IMR-90 (cell line): Measurements from ENCODE around the gene NKPD1. TPM values are rescaled to one million over a fixed set of nuclear protein-coding genes. Genes with fewer than 3 reads are reported as not detected.

Experiments used
- ATAC-seq: fragments of 200-7000 bp; cut with Tn5 transposase; 2 replicates; pipeline ENCODE4 v1.9.1; 2020; ENCODE audit warnings: low read depth, mild to moderate bottlenecking, moderate library complexity
- BruUV-seq: library from RNA; stranded (reverse); fragments of 400-500 nt; replicated peaks from 2 replicates; lab custom pipeline; 2021; lab: Mats Ljungman, UMichigan
- CTCF ChIA-PET: fragments of 300-600 bp; formaldehyde crosslinking; extraction: SDS; loops from one replicate; lab custom pipeline; 2021; ENCODE audit warnings: antibody characterized with exemption; lab: Yijun Ruan, JAX
- POLR2A ChIA-PET: fragments of 300-600 bp; sonication (Branson Sonifier 250); formaldehyde crosslinking; loops from one replicate; lab custom pipeline; 2022; ENCODE audit warnings: antibody characterized with exemption; ENCODE audit not compliant: unreplicated experiment; lab: Charles Lee
- DNase-seq: peaks from one replicate; pipeline ENCODE4 v3.0.0; 2013
- H2AFZ ChIP-seq: replicated peaks from 2 replicates; pipeline ENCODE3; 2013; ENCODE audit warnings: low read length, mild to moderate bottlenecking; ENCODE audit not compliant: poor library complexity
- H2AK5ac ChIP-seq: 2 replicates; pipeline ENCODE4 v1.6.1; 2013; ENCODE audit warnings: low read depth, low read length, inconsistent platforms
- H2AK9ac ChIP-seq: replicated peaks from 2 replicates; pipeline ENCODE3; 2013; ENCODE audit warnings: mild to moderate bottlenecking, low read depth, low read length, moderate library complexity; ENCODE audit not compliant: poor library complexity
- H2BK120ac ChIP-seq: 2 replicates; pipeline ENCODE4 v1.6.1; 2013; ENCODE audit warnings: low read depth, low read length, inconsistent platforms
- H2BK15ac ChIP-seq: 3 replicates; pipeline ENCODE4 v1.6.1; 2013; ENCODE audit warnings: low read depth, low read length, inconsistent platforms
- H2BK20ac ChIP-seq: 2 replicates; pipeline ENCODE4 v1.6.1; 2013; ENCODE audit warnings: low read depth, mild to moderate bottlenecking, inconsistent platforms, low read length, moderate library complexity
- H2BK5ac ChIP-seq: 2 replicates; pipeline ENCODE4 v1.6.1; 2013; ENCODE audit warnings: mild to moderate bottlenecking, low read depth, low read length, inconsistent platforms; ENCODE audit not compliant: poor library complexity, severe bottlenecking
- H3K14ac ChIP-seq: replicated peaks from 2 replicates; pipeline ENCODE4 v1.6.1; 2013; ENCODE audit warnings: low read depth, low read length, inconsistent platforms
- H3K18ac ChIP-seq: 2 replicates; pipeline ENCODE4 v1.6.1; 2013; ENCODE audit warnings: low read depth, low read length, control low read depth
- H3K23ac ChIP-seq: 2 replicates; pipeline ENCODE4 v1.6.1; 2013; ENCODE audit warnings: low read depth, low read length, inconsistent platforms
- H3K27ac ChIP-seq: 2 replicates; pipeline ENCODE4 v1.5.1; 2013; ENCODE audit warnings: mild to moderate bottlenecking, control low read depth, low read length; ENCODE audit not compliant: insufficient read depth
- H3K27me3 ChIP-seq: 2 replicates; pipeline ENCODE4 v1.6.1; 2013; ENCODE audit warnings: low read length; ENCODE audit not compliant: control insufficient read depth, insufficient read depth
- H3K36me3 ChIP-seq: 2 replicates; pipeline ENCODE4 v1.6.1; 2013; ENCODE audit warnings: low read length, mixed read lengths; ENCODE audit not compliant: control insufficient read depth, insufficient read depth
- H3K4ac ChIP-seq: 2 replicates; pipeline ENCODE4 v1.6.1; 2013; ENCODE audit warnings: low read depth, low read length, inconsistent platforms
- H3K4me1 ChIP-seq: 2 replicates; pipeline ENCODE4 v1.6.1; 2013; ENCODE audit warnings: low read length, mixed read lengths; ENCODE audit not compliant: control insufficient read depth, insufficient read depth
- H3K4me2 ChIP-seq: 2 replicates; pipeline ENCODE4 v1.6.1; 2013; ENCODE audit warnings: low read depth, mild to moderate bottlenecking, control low read depth, low read length, moderate library complexity
- H3K4me3 ChIP-seq: 2 replicates; pipeline ENCODE4 v1.5.1; 2013; ENCODE audit warnings: low read depth, mild to moderate bottlenecking, control low read depth, low read length, moderate library complexity; ENCODE audit not compliant: insufficient read depth
- H3K56ac ChIP-seq: 2 replicates; pipeline ENCODE4 v1.6.1; 2013; ENCODE audit warnings: low read length, inconsistent platforms; ENCODE audit not compliant: insufficient read depth; ENCODE audit errors: extremely low read depth
- H3K79me1 ChIP-seq, 2 experiments: 2 replicates each; pipeline ENCODE4 v1.6.1; 2013; ENCODE audit warnings: low read length in 2 of 2, inconsistent platforms in 1 of 2, low read depth in 1 of 2
- H3K9ac ChIP-seq: 2 replicates; pipeline ENCODE4 v1.6.1; 2013; ENCODE audit warnings: low read depth, low read length, control low read depth
- H3K9me1 ChIP-seq: 2 replicates; pipeline ENCODE4 v1.6.1; 2013; ENCODE audit warnings: low read length, inconsistent platforms; ENCODE audit not compliant: insufficient read depth
- H3K9me3 ChIP-seq: 2 replicates; pipeline ENCODE4 v1.6.1; 2013; ENCODE audit warnings: low read length; ENCODE audit not compliant: control insufficient read depth, insufficient read depth
- H4K20me1 ChIP-seq: 2 replicates; pipeline ENCODE4 v1.6.1; 2013; ENCODE audit warnings: low read length, inconsistent platforms; ENCODE audit not compliant: insufficient read depth
- H4K5ac ChIP-seq: 2 replicates; pipeline ENCODE4 v1.6.1; 2013; ENCODE audit warnings: mild to moderate bottlenecking, low read depth, low read length, control low read depth
- H4K8ac ChIP-seq, 2 experiments: 2 replicates each; pipeline ENCODE4 v1.6.1; 2013; ENCODE audit warnings: low read depth in 2 of 2, low read length in 2 of 2, control low read depth in 1 of 2, inconsistent platforms in 1 of 2
- H4K91ac ChIP-seq: 2 replicates; pipeline ENCODE4 v1.6.1; 2013; ENCODE audit warnings: low read depth, low read length, inconsistent platforms; ENCODE audit not compliant: insufficient read depth
- FOS ChIP-seq: fragments of 150-350 bp; IDR thresholded peaks from 2 replicates; pipeline ENCODE4 v1.6.1; 2016; ENCODE audit warnings: low read depth, low read length
- MAFK ChIP-seq: IDR thresholded peaks from 2 replicates; pipeline ENCODE4 v1.6.1; 2012; ENCODE audit warnings: low read depth, low read length, improper control_type of control experiment
- MXI1 ChIP-seq: IDR thresholded peaks from 2 replicates; pipeline ENCODE4 v1.6.1; 2012; ENCODE audit warnings: low read depth, mild to moderate bottlenecking, low read length, moderate library complexity, borderline replicate concordance
- RFX5 ChIP-seq: IDR thresholded peaks from 2 replicates; pipeline ENCODE4 v1.8.0; 2012; ENCODE audit warnings: low read depth, mild to moderate bottlenecking, low read length, moderate library complexity
- SMC3 ChIP-seq: fragments of 150-350 bp; IDR thresholded peaks from 2 replicates; pipeline ENCODE4 v1.6.1; 2016; ENCODE audit warnings: low read depth, mild to moderate bottlenecking, antibody characterized with exemption, low read length, moderate library complexity
- WGBS, 2 experiments: methylation state at CpG; one replicate each; pipeline versions ENCODE4 v1.1.5 to v1.1.7; 2013; ENCODE audit warnings: missing lambda C conversion rate in 2 of 2; ENCODE audit not compliant: insufficient read length in 1 of 2; ENCODE audit errors: extremely low coverage in 2 of 2; 5-methylcytosine and 5-hydroxymethylcytosine counted together
- dilution Hi-C: fragments of 300-500 bp; cut with HindIII; formaldehyde crosslinking; loops from one replicate; pipeline ENCODE4 v1.14.3; 2018; ENCODE audit warnings: low sequenced_read_pairs; ENCODE audit not compliant: unreplicated experiment
- in situ Hi-C: fragments of 300-500 bp; cut with MboI; formaldehyde crosslinking; loops from 3 replicates; pipeline ENCODE4 v1.14.3; 2019; ENCODE audit warnings: low sequenced_read_pairs, inconsistent platforms, mixed read lengths
- intact Hi-C: fragments of 100-400 bp; cut with micrococcal nuclease; formaldehyde crosslinking; loops from 2 replicates; pipeline ENCODE4 v1.10.0; 2022
- polyA plus RNA-seq, 3 experiments: library from polyadenylated mRNA; depleted of rRNA; stranded (reverse); fragments of >200 nt; gene quantifications; 2 replicates each; pipeline ENCODE4 v1.2.3, GENCODE V29; 2012; ENCODE audit warnings: low replicate concordance in 1 of 3
- total RNA-seq: library from RNA; depleted of rRNA; stranded (reverse); fragments of >200 nt; gene quantifications from 2 replicates; pipeline ENCODE4 v1.2.3, GENCODE V29; 2012
- TF ChIP-seq, protein P1 (sequence below): fragments of 150-350 bp; IDR thresholded peaks from 2 replicates; pipeline ENCODE4 v1.6.1; 2016; ENCODE audit warnings: low read depth, mild to moderate bottlenecking, low read length, moderate library complexity, borderline replicate concordance
- TF ChIP-seq, protein P2 (sequence below): fragments of 150-350 bp; IDR thresholded peaks from 2 replicates; pipeline ENCODE4 v1.6.1; 2017; ENCODE audit warnings: mild to moderate bottlenecking, antibody characterized with exemption, low read length, low read depth
- TF ChIP-seq, protein P3 (sequence below): conservative IDR thresholded peaks from 2 replicates; pipeline ENCODE4 v1.5.1; 2012; ENCODE audit warnings: mild to moderate bottlenecking, low read depth, low read length, improper control_type of control experiment

Gene NKPD1
- total and polyA plus RNA-seq, 2 of the 4 experiments (the other 2 are of a cell fraction): under 0.01 to 0.09 TPM

DNA sequence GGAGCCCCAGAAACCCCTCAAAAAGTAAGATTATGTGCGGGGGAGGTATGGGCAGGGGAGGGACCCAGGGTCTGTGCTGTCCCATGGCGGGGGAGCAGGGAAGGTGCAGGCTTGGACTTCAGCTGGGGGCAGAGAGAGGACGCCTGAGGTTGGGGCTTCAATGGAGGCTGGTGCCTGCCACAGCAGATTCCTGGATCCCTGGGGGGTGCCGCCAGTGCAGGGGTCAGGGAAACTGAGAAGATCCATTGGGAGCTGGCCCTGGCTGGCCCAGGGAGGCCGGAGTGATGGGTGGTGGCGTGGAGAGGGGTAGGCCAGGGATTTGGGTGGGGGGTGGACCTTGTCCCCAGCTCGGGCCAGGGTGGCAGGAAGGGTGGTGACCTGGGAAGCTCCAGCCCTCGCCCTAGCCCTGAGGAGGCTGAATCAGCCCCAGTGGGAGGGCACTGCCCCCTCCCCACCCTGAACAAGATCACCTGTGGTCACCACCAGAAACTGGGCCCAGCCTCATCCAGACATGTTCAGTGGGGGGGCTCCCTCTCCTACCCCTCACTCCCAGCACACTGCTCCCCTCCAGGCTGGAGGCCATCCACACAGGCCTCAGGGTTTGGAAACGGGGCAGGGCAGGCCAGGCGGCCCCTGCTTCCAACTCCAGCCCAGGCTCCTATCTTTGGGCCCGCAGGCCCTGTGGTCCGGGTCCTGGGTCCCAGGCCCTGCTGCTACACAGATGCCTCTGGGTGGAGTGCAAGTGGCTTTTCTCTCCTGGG, 1.4 kb downstream of the NKPD1 start:
- Histone ChIP-seq H3K4me3 (no peak overlapping the region), H2AFZ (no peak overlapping the region), H4K20me1 (peaks cover 5% of the 10 kb centered on the region), H3K9me3 (no peaks in the 10 kb centered on the region), H3K23ac (no peak overlapping the region), H2BK15ac (no peak overlapping the region), H2AK9ac (no peak overlapping the region), H2BK20ac (no peak overlapping the region), H3K9me1 (0 out of 2 replicates have a peak, but pooled peaks cover under 1% of the 10 kb centered on the region), H2BK5ac (no peak overlapping the region), H3K14ac (no peak overlapping the region), H4K5ac (no peak overlapping the region), H3K4me2 (no peak overlapping the region), H3K18ac (no peak overlapping the region), H3K4ac (no peak overlapping the region), H4K91ac (no peak overlapping the region), H3K4me1 (peaks cover 2% of the 10 kb centered on the region), H3K79me1 (no peaks in the 10 kb centered on the region), H3K9ac (no peak overlapping the region), H2AK5ac (no peak overlapping the region), H3K27ac (no peak overlapping the region), H3K36me3 (no peaks in the 10 kb centered on the region), H4K8ac (no peak overlapping the region), H2BK120ac (no peak overlapping the region), H3K27me3 (peaks cover 22% of the 10 kb centered on the region), H3K56ac (no peak overlapping the region)
- dilution Hi-C loops: no loop called here
- intact Hi-C loops: no loop called here
- 85% methylated on average over 2 of the region's 12 CpGs; no CpG with 5 or more reads in 1 of the 2 experiments for WGBS, 2 experiments
- no TSS peak for BruUV-seq
- POLR2A ChIA-PET: no interaction called here
- CTCF ChIA-PET: interaction anchor here (1.7 kb wide), 1 partner anchor 89 kb away, joined by 4 read pairs; no protein-coding TSS in a partner anchor
- no peak for ATAC-seq
- no peak for DNase-seq
- TF ChIP-seq, protein P1, sequence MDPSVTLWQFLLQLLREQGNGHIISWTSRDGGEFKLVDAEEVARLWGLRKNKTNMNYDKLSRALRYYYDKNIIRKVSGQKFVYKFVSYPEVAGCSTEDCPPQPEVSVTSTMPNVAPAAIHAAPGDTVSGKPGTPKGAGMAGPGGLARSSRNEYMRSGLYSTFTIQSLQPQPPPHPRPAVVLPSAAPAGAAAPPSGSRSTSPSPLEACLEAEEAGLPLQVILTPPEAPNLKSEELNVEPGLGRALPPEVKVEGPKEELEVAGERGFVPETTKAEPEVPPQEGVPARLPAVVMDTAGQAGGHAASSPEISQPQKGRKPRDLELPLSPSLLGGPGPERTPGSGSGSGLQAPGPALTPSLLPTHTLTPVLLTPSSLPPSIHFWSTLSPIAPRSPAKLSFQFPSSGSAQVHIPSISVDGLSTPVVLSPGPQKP: no peak
- TF ChIP-seq, protein P2, sequence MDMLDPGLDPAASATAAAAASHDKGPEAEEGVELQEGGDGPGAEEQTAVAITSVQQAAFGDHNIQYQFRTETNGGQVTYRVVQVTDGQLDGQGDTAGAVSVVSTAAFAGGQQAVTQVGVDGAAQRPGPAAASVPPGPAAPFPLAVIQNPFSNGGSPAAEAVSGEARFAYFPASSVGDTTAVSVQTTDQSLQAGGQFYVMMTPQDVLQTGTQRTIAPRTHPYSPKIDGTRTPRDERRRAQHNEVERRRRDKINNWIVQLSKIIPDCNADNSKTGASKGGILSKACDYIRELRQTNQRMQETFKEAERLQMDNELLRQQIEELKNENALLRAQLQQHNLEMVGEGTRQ: no peak
- no peak for TF ChIP-seq RFX5
- TF ChIP-seq FOS: no peak
- TF ChIP-seq SMC3: no peak
- TF ChIP-seq, protein P3, sequence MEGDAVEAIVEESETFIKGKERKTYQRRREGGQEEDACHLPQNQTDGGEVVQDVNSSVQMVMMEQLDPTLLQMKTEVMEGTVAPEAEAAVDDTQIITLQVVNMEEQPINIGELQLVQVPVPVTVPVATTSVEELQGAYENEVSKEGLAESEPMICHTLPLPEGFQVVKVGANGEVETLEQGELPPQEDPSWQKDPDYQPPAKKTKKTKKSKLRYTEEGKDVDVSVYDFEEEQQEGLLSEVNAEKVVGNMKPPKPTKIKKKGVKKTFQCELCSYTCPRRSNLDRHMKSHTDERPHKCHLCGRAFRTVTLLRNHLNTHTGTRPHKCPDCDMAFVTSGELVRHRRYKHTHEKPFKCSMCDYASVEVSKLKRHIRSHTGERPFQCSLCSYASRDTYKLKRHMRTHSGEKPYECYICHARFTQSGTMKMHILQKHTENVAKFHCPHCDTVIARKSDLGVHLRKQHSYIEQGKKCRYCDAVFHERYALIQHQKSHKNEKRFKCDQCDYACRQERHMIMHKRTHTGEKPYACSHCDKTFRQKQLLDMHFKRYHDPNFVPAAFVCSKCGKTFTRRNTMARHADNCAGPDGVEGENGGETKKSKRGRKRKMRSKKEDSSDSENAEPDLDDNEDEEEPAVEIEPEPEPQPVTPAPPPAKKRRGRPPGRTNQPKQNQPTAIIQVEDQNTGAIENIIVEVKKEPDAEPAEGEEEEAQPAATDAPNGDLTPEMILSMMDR: no peak
- no peak for TF ChIP-seq MAFK
- TF ChIP-seq MXI1: no peak
- in situ Hi-C loops: no loop called here
